Measurements from ENCODE around the gene FSD1. TPM values are rescaled to one million over a fixed set of nuclear protein-coding genes. Genes with fewer than 3 reads are reported as not detected.

The FSD1 gene
- total and polyA plus RNA-seq, 9 of the 15 experiments (the other 6 are each of a cell fraction or from before 2014, with no cell fraction given), result 0.11 to 1.9 (median 0.94) TPM; not detected in 1

DNA sequence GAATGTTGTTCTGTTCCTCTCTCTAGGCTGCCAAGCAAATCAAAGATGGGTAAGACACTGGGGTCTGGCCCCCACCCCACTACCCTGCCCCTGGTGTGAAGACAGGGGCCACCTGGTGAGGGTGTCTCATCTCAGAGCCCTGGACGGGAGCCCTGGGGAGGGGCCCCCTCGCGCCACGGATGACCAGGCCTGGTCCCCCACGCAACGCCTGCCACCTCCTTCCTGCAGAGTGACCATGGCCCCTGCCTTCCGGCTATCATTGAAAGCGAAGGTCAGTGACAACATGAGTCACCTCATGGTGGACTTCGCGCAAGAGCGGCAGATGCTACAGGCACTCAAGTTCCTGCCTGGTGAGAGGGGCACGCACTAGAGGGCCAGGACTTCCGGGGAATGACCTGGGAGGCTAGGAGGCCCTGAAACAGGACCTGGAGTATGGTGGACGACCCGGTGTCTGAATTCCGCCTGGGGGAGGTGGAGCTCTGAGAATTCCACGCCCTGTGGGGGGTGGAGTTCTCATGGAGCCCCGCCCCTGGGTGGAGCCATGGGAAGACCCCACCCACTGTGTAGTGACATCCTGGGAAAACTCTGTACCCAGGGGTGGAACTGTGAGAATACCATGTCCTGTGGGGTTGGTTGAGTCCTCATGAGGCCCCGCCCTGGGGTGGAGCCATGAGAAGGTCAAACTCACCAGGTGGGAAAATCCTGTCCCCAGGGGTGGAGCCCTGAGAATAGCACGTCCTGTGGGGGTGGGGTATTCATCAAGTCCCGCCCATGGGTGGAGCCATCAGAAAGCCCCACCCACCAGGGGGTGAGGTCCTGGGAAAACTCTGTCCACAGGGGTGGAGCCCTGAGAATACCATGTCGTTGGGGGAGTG lies 6.1 kb downstream of the FSD1 start (continued):
- TF ChIP-seq XRCC3 (IDR thresholded peaks at IDR 0.05), result no peak
- no peak for TF ChIP-seq ZNF695 (CRISPR knock-in tag; IDR thresholded peaks at IDR 0.05)
- TF ChIP-seq USF1 (CRISPR knock-in tag; IDR thresholded peaks at IDR 0.05), result peak; percentile 52; the same call in 1 of the 2 replicates
- TF ChIP-seq PRDM10 (IDR thresholded peaks at IDR 0.05; ENCODE audit: partially characterized antibody), result peak; percentile 90
- TF ChIP-seq CBX1 (IDR thresholded peaks at IDR 0.05; ENCODE audit: low read depth), result 0 out of 2 replicates have a peak, but pooled peaks have one; percentile 58
- 0 out of 2 replicates have a peak, but pooled peaks have one; percentile 11 for TF ChIP-seq NFIC (IDR thresholded peaks at IDR 0.05)
- no peak for TF ChIP-seq RFX5 (IDR thresholded peaks at IDR 0.05; ENCODE audit: low read depth, low read length)
- TF ChIP-seq ZNF146 (CRISPR knock-in tag; IDR thresholded peaks at IDR 0.05; ENCODE audit: unreplicated experiment), result no peak
- TF ChIP-seq NR4A1 (CRISPR knock-in tag; IDR thresholded peaks at IDR 0.05), result no peak
- no peak for TF ChIP-seq NR4A1 (tag; IDR thresholded peaks at IDR 0.05)
- no peak for TF ChIP-seq MITF (IDR thresholded peaks at IDR 0.05)
- TF ChIP-seq CREBBP (IDR thresholded peaks at IDR 0.05; ENCODE audit: low read depth, low read length), result no peak
- TF ChIP-seq, protein P1, sequence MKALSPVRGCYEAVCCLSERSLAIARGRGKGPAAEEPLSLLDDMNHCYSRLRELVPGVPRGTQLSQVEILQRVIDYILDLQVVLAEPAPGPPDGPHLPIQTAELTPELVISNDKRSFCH (CRISPR knock-in tag; IDR thresholded peaks at IDR 0.05), result no peak
- TF ChIP-seq, protein P1 (tag; IDR thresholded peaks at IDR 0.05), result no peak
- no peak for TF ChIP-seq KAT2B (IDR thresholded peaks at IDR 0.05; ENCODE audit: low read depth, low read length)
- TF ChIP-seq ZNF766 (CRISPR knock-in tag; conservative IDR thresholded peaks at IDR 0.05), result no peak
- no peak for TF ChIP-seq MTA2 (IDR thresholded peaks at IDR 0.05; ENCODE audit: low read depth)
- no peak for TF ChIP-seq WHSC1 (IDR thresholded peaks at IDR 0.05; ENCODE audit: low read length)
- peak; percentile 56; the same call in 1 of the 2 replicates for TF ChIP-seq MYC (IDR thresholded peaks at IDR 0.05; ENCODE audit: low read depth, low read length)
- TF ChIP-seq MYC (CRISPR knock-in tag; IDR thresholded peaks at IDR 0.05; ENCODE audit: borderline replicate concordance, low read depth), result no peak
- TF ChIP-seq ETV5 (CRISPR knock-in tag; IDR thresholded peaks at IDR 0.05; ENCODE audit: low read depth), result peak; percentile 58; the same call in 1 of the 2 replicates
- TF ChIP-seq GABPA (tag; conservative IDR thresholded peaks at IDR 0.05; ENCODE audit: low read depth), result peak; percentile 65
- no peak for TF ChIP-seq ZNF589 (CRISPR knock-in tag; IDR thresholded peaks at IDR 0.05; ENCODE audit: low read depth)
